ACHN (cell line): ENCODE data around the gene BRINP3.

Source experiments
- DNase-seq: peaks from one replicate; pipeline ENCODE4 v3.0.0-alpha.2; 2015
- in situ Hi-C: cut with HindIII; loops from 2 replicates; pipeline ENCODE4 v1.10.0; 2017; ENCODE audit warnings: low sequenced_read_pairs, low pct_ligation_motif_present, low pct_unique_long_range_greater_than_20kb

The BRINP3 gene

DNA sequence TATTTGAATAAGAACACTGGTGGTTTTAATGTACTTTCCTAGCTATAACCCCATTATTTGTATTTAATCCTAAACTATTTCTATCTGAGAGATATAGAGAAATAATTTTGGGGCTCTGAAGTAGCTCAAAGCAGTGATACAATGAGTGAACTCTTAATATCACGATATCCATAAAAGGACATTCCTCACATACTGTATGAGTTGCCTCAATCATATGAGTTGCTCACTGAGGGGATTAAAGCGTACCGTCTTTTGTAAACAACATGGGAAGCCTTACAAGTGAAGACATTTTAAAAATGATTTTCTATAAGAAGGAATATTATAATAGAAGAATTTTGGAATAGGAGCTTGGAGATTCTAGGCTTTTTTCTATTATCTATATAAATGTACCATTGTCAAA lies 21.5 kb downstream of the BRINP3 start:
- in situ Hi-C loops: no loop called here
- DNase-seq: no peak

DNA sequence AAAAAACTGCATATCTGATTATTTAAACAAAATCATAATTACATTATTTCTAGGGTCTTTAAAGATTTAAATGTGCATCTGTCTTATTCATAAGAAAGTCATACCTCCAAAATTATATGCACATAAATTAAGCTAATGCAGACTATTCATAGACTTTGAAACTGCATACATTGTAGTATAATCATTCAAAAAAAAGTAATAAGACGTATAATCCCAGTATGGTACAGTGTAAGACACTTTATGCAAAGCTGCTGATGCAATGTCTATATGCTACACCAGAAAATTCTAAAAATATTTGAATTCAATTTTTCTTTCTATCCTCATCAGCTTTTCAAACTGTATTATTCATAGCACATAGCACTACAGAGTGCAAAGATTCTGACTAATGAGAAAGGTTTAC lies 22.0 kb downstream of the BRINP3 start:
- in situ Hi-C loops: no loop called here
- DNase-seq: no peak

DNA sequence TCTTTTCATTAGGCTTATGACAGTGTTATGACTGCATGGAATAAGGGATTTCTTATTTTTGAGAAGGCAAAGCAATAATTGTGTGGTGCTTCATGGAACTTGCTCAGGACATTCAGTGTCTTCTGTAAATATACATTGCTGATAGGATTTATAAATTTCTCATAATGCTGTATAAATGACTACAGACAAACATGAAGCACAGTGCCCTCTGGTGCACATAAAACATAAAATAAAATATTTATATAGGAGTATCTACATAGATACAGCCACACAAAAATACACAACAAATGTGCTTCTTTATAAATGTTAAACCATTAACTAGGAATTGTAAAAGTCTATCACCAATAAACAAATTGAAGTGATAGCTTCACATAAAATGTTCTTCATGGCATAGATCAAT lies 24.1 kb downstream of the BRINP3 start:
- peak; percentile 10 for DNase-seq
- in situ Hi-C loops: no loop called here

DNA sequence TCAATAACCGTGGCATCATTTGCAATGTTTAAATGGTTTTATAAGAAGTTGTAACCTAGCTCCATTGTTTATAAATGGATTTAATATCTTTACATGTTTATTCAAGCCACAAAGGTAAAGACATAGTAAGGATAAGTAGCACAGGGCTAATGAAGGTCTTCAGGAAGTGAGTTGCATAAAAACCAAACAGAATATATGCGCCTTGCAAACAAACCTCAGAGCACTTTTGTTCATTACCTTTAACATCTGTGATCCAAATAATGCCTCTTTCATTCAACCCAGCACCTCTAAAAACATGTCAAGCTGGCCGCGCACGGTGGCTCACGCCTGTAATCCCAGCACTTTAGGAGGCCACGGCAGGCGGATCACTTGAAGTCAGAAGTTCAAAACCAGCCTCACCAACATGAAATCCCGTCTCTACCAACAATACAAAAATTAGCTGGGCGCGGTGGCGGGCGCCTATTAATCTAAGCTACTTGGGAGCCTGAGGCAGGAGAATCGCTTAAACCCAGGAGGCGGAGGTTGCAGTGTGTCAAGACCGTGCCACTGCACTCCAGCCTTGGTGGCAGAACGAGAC lies 25.3 kb downstream of the BRINP3 start:
- no peak for DNase-seq
- in situ Hi-C loops: no loop called here

DNA sequence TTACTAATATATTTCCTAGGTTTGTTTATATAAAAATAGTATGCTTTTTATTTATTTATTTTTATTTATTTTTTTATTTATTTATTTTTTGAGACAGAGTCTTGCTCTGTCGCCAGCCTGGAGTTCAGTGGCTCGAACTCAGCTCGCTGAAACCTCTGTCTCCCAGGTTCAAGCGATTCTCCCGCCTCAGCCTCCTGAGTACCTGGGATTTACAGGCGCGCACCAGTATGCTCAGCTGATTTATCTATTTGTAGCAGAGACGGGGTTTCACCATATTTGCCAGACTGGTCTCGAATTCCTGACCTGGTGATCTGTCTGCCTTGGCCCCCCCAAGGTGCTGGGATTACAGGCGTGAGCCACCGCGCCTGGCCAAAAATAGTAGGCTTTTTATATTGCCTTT lies 33.2 kb downstream of the BRINP3 start:
- in situ Hi-C loops: no loop called here
- no peak for DNase-seq

DNA sequence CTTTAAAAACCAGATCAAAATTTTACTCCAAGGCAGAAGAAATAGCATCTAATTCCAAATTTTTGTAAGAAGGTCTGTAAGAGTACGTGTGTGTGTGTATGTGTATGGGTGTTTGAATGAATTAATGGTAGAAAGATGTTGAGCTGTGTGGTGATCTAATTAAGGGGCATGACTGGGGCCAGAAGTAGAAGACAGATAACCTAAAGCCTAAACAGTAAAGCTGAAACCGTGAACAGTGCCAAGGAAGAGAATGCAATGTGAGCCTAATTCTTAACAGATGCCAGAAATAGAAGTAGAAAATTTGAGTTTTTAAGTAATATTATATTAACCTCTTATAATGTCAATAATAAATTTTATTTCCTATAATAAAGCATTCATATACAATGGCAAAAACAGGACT lies 38.2 kb downstream of the BRINP3 start:
- in situ Hi-C loops: no loop called here
- DNase-seq: no peak

DNA sequence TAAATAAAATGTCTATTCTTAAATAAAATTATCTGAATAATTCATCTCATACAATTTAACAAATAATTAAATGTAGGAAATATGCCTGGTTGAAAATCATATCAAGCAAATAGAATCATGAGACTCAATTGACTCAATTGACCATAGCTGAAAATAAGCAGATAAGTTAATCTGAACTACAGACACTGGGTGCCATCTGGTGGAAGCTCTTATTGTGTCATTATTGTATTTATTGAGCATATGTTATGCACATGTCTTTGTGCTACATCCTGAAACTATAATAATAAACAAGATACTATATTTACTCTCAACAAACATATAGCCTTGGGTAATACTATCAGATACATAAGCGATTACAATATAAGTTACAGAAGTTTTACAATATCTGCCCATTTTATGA lies 41.0 kb downstream of the BRINP3 start:
- in situ Hi-C loops: no loop called here
- DNase-seq: peak; percentile 46

DNA sequence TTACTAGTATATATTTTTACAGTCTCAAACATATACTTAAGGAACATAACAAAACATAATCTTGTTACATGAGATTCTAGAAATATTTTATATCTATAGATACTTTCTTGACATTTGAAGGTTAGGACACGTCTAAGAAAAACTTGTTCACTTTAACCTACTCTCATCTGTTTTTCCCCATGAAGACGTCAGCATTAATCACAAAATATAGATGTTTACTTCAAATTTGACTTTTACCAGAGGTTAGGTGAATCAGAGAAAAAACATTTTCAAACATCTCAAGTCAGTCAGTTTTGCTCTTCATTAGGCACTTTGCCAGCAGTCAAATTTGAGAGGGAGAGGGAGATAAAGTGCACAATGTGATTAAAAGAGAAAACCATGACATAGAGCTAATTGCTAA lies 47.7 kb downstream of the BRINP3 start:
- no peak for DNase-seq
- in situ Hi-C loops: no loop called here

DNA sequence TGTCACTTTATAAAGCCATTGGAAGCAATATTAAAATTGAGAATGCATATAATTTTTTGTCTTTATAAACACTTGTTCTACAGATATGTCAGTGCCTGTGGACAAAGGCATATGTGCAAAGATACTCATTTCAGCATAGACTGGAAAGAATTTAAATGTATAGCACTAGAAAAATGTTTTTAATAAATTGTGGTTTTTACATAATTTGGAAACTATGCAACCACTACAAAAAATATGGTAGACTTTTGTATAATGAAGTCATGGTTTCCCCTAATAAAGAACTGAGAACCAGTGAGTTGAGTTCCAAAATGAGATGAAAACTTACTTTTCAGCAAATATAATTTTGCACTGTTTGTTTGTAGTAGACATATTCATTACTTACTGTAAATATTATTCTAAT lies 48.5 kb downstream of the BRINP3 start:
- DNase-seq: no peak
- in situ Hi-C loops: no loop called here

DNA sequence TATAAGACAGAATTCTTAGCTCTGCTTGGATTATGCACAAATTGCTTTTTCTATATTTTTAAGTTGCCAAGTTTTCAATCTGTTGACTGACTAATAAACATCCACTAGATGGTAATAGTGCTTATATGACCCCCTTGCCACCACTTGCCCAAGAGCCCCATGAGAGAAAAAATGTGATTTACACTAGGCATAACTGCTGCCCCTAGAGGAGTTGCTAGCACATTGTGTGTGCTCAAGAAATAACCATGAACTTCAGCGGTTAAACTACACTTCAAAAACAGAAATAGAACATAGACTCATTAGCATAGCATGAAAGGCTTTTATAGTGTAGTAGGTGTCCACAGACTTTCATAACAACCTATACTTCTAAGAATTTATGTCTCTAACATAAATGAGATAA lies 61.4 kb downstream of the BRINP3 start:
- in situ Hi-C loops: no loop called here
- peak; percentile 8 for DNase-seq

DNA sequence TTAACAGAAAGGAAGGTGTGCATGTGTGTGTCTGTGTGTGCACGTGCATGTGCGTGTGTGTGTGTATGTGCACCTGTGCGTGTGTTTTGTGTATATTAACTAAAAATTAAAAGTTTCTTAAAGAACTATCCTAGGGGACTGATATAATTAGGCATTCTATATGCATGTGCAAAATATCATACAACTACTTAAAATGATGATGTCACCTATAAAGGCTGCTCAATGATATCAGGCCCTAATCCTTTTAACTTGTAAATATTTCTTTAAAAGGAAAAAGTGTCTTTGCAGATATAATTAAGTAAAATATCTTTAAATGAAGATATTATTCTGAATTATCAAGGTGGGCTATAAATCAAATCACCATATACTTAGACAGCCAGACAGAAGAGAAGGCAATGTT lies 64.5 kb downstream of the BRINP3 start:
- in situ Hi-C loops: no loop called here

DNA sequence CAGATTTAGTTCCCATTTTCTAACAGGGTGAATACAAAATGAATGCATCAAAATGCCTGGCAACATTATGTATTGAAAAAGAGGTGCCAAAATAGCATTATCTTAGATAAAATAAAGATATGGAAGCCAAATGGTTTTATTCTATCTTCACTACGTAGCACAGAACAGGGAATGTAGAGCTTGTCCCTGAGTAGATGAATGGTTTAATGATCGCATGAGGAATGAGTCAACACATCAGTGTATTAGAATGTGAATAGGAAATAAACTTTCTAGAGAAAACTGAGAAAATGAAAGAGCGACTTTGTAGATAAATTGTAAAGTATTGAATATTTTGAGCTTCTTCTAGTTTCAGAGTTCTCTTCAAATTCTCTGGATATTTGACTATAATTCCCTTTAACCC lies 74.3 kb downstream of the BRINP3 start:
- in situ Hi-C loops: no loop called here
- DNase-seq: no peak

More for the DNA sequence above, 64.5 kb downstream of the BRINP3 start:
- no peak for DNase-seq

DNA sequence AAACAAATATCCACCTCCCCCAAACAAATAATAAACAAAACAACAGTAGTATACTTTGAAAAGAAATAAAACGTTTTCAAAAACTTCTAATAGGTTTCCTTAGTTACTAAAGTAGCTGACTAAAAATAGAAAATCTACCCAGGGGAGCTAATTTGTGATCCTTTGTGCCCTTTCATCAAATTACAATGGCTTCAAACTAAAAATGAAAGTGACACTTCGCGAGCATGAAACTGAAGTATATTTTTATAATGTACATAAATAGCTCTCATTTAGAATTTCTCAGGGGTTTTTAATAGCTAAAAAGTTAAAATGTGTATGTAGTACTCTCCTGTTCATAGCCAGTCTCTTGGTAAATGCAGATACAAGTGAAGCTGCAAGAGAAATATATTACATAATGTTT lies 78.4 kb downstream of the BRINP3 start:
- in situ Hi-C loops: no loop called here
- DNase-seq: no peak

DNA sequence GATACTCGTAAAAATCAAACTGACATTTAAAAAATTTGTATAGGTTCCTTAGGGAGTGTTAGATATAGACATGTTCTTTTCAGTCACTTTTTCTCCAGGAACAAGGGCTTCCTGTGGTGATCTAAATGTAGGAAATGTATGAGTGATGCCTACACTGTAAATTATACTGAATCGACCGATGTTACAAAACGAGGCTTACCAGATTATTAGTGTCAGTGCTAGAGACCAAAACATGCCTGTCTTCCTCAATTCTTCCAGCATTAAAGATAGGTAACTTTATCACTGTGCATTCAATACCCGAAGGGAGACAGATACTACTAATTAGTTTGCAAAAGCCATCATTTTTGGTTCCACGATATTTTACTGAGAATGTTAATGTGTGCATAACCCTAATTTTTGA lies 86.1 kb downstream of the BRINP3 start:
- in situ Hi-C loops: no loop called here
- DNase-seq: no peak

DNA sequence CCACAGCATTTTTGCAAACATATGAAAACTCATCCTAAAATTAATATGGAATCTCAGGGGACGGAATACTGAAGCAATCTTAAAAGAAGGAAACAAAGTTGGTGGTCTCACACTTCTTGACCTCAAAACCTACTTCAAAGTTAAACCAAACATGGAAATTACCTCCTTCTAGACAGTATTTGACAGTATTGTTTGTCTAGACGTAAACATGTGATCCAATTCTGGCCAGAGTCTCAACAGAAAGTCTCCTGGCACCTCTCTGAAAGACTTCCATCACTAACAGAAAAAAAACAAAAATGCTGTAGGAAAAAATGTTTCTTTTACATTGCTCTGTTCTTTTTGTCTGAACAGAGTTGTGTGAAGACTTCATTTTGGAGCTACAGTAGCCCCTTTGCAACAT lies 99.7 kb downstream of the BRINP3 start:
- in situ Hi-C loops: no loop called here
- no peak for DNase-seq

DNA sequence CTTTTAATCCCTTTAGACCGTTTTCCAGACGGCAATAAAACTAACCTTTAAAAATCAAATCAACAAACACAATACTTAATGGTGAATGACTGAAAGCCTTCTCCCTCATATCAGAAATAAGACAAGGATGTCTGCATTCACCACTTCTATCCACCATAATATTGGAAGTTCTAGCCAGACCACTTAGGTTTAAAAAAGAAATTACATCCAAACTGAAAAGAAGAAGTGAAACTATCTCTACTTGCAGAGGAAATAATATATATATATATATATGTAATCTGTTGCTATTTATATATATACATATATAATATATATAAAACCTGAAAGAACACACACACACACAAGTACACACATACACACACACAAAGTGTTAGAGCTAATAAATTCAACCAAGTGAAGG lies 100.4 kb downstream of the BRINP3 start:
- no peak for DNase-seq
- in situ Hi-C loops: no loop called here

DNA sequence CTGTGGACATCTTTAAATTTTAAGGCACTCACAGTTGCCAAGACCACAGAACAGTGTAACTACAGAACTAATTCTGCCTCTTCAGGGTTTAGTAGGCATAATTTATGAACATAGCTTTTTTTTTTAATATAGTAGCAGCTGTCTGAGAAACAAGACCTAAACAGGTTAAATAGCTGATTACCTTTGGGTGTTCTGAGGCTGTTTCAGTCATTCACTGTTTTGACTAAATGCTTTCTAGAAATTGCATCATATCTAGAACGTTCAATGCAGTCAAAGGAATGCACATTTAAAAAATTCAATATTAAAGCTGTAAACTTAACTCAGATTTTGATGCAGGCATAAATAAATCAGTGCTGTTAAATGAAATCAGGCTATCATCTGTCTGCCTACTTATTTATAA lies 101.6 kb downstream of the BRINP3 start:
- DNase-seq: no peak
- in situ Hi-C loops: no loop called here

DNA sequence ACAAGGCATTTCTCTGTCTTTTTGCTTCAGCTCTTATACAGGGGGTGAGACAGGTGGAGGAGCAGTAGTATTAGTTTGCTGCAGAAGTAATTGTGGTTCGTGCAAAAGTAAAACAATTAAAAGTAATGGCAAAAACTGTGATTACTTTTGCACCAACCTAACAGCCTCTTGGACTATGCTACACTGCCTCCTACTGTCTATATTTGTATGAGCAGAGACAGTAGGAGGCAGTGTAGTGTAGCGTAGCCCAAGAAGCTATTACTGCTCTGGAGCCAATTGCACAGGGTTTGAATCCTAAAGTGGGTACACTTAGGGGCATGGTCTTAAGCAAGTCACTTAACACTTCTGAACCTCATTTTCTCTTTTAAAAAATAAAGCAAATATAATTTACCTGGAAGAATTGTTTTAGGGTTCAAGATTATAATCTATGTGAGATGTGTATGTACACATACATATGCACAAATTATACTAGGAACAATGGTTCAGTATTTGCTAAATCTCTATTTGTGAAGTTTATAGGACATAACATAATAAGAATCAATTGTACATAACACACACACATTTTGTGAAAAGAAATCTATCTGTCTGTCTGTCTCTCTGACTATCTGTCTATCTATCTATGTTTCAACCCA lies 103.8 kb downstream of the BRINP3 start:
- DNase-seq: peak; percentile 49
- in situ Hi-C loops: no loop called here

DNA sequence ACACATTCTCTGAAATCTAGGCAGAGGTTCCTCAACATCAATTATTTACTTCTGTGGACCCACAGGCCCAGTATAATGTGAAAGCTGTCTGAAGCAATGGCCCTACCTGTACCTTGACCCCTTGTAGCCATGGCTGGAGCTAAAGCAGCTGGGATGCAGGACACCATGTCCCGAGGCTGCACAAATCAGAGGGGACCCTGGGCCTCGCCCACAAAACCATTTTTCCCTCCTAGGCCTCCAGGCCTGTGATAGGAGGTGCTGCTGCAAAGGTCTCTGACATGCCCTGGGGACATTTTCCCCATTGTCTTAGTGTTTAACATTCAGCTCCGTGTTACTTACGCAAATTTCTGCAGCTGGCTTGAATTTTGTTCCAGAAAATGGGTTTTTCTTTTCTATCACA lies 110.5 kb downstream of the BRINP3 start:
- no peak for DNase-seq
- in situ Hi-C loops: no loop called here

DNA sequence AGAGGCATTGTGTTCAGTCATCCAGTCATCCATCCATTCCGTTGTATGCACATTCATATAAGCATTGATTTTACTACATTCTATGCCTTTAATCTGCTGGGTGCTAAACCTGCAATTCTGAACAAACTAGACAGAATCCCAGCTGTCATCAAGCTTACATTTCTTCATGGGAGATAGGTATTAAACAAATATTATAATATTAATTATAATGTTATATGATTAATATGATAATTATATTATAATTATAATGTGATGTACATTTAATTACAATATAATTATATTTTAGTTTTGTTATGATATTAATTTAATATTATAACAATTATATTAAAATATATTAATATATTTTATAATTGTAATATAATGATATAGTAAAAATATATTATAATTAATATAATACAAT lies 112.4 kb downstream of the BRINP3 start:
- no peak for DNase-seq
- in situ Hi-C loops: no loop called here
